Measurements from ENCODE around the gene ODF4. TPM values are rescaled to one million over a fixed set of nuclear protein-coding genes. Genes with fewer than 3 reads are reported as not detected.

Gene ODF4
- total and polyA plus RNA-seq, 12 donors: not detected

GRCh38 chr17:8354236-8354635 is 14.6 kb downstream of the ODF4 start:
- intact Hi-C loops (cut with DNase I): no loop called here
- no peak for DNase-seq
- 64 to 72% (median 70%) methylated on average over 8 of the region's 8 CpGs for WGBS, 4 donors
- no peak overlapping the region for H3K27ac ChIP-seq
- no peaks in the 10 kb centered on the region for H3K36me3 ChIP-seq (replicated peaks in 1 of 2)
- H3K4me1 ChIP-seq (replicated peaks in 1 of 2): no peaks in the 10 kb centered on the region
- no peaks in the 10 kb centered on the region for H3K9me3 ChIP-seq (replicated peaks in 1 of 3)
- no peaks in the 10 kb centered on the region for H3K27me3 ChIP-seq
- no peak overlapping the region for H3K4me3 ChIP-seq
- TF ChIP-seq POLR2A (IDR thresholded peaks at IDR 0.05) (no peak), CTCF (IDR thresholded peaks at IDR 0.05) (no peak)

GRCh38 chr17:8357910-8358309 is 18.3 kb downstream of the ODF4 start:
- Histone ChIP-seq H3K9me3 (replicated peaks in 1 of 3) (no peaks in the 10 kb centered on the region), H3K27ac (no peak overlapping the region), H3K36me3 (replicated peaks in 1 of 2) (no peaks in the 10 kb centered on the region), H3K27me3 (no peaks in the 10 kb centered on the region), H3K4me3 (no peak overlapping the region), H3K4me1 (replicated peaks in 1 of 2) (no peaks in the 10 kb centered on the region)
- no peak for TF ChIP-seq CTCF (IDR thresholded peaks at IDR 0.05)
- no peak for TF ChIP-seq POLR2A (IDR thresholded peaks at IDR 0.05)
- 92 to 97% (median 95%) methylated on average over 3 of the region's 3 CpGs for WGBS, 4 donors
- no peak for DNase-seq
- intact Hi-C loops (cut with DNase I): no loop called here

- Histone ChIP-seq H3K9me3 (replicated peaks in 1 of 3) (no peaks in the 10 kb centered on the region), H3K4me1 (replicated peaks in 1 of 2) (no peaks in the 10 kb centered on the region), H3K27me3 (no peaks in the 10 kb centered on the region), H3K27ac (peak overlapping the region in 1 of 5 donors; percentile 67), H3K36me3 (replicated peaks in 1 of 2) (no peaks in the 10 kb centered on the region), H3K4me3 (no peak overlapping the region)
- 70 to 75% (median 71%) methylated on average over 5 of the region's 5 CpGs for WGBS, 4 donors
- intact Hi-C loops (cut with DNase I): no loop called here
- TF ChIP-seq CTCF (IDR thresholded peaks at IDR 0.05) (no peak), POLR2A (IDR thresholded peaks at IDR 0.05) (no peak)
- peak in 1 of 7 donors; percentile 40 for DNase-seq
These were observed 20.1 kb downstream of the ODF4 start for GRCh38 chr17:8359769-8360168.

GRCh38 chr17:8360260-8360659 is 20.6 kb downstream of the ODF4 start:
- 31 to 41% (median 33%) methylated on average over 3 of the region's 3 CpGs for whole genome bisulfite sequencing, 4 donors
- TF ChIP-seq POLR2A (IDR thresholded peaks at IDR 0.05) (no peak), CTCF (IDR thresholded peaks at IDR 0.05) (no peak)
- intact Hi-C loops (cut with DNase I): no loop called here
- Histone ChIP-seq H3K36me3 (replicated peaks in 1 of 2) (no peaks in the 10 kb centered on the region), H3K27me3 (no peaks in the 10 kb centered on the region), H3K27ac (no peak overlapping the region), H3K4me1 (replicated peaks in 1 of 2) (no peaks in the 10 kb centered on the region), H3K4me3 (no peak overlapping the region), H3K9me3 (replicated peaks in 1 of 3) (no peaks in the 10 kb centered on the region)
- DNase-seq: no peak

Measured in adrenal gland (tissue), 12 donors.